GM19438 (cell line): Measurements from ENCODE around the gene RNF39.

ENCODE experiments used
- ATAC-seq: cut with Tn5 transposase; IDR thresholded peaks from one replicate; pipeline ENCODE4 v1.9.1; 2021; ENCODE audit warnings: low read depth; ENCODE audit not compliant: unreplicated experiment

The RNF39 gene

GRCh38 chr6:30020626-30021025 lies 54.9 kb downstream of the RNF39 start:
- ATAC-seq = no peak
